Activated CD8-positive, alpha-beta memory T cell treated with anti-CD3 and anti-CD28 coated beads, Interleukin-2, amount 50 U/mL, for 4 hours (primary cell): ENCODE measurements around the gene DUS1L.

Experiments
- DNase-seq: peaks from one replicate; pipeline ENCODE4 v3.0.0-alpha.2; 2020

The DUS1L gene

GRCh38 chr17:82065638-82066303, at the start of gene DUS1L:
TSS of gene DUS1L (minus strand) at chr17:82065804. CDS start at chr17:82065059, 745 bp downstream.
- peak; percentile 72 for DNase-seq

GRCh38 chr17:82114872-82115271, 49.3 kb upstream of the DUS1L start:
- no peak for DNase-seq

- no peak for DNase-seq
These were observed 48.8 kb upstream of the DUS1L start for GRCh38 chr17:82114447-82114846.

GRCh38 chr17:82113941-82114340, 48.3 kb upstream of the DUS1L start:
- no peak for DNase-seq

GRCh38 chr17:82113422-82113821, 47.8 kb upstream of the DUS1L start:
- DNase-seq: no peak

GRCh38 chr17:82112914-82113311, 47.3 kb upstream of the DUS1L start:
- no peak for DNase-seq

- no peak for DNase-seq
These were observed 46.7 kb upstream of the DUS1L start for GRCh38 chr17:82112181-82112913.

GRCh38 chr17:82110298-82110697, 44.7 kb upstream of the DUS1L start:
- DNase-seq: no peak

GRCh38 chr17:82108961-82109475, 43.4 kb upstream of the DUS1L start:
- no peak for DNase-seq

- DNase-seq: no peak
These were observed 42.9 kb upstream of the DUS1L start for GRCh38 chr17:82108496-82108945.

GRCh38 chr17:82108038-82108437, 42.4 kb upstream of the DUS1L start:
- no peak for DNase-seq

GRCh38 chr17:82107341-82107860, 41.8 kb upstream of the DUS1L start:
- DNase-seq: no peak

GRCh38 chr17:82106688-82107305, 41.2 kb upstream of the DUS1L start:
- no peak for DNase-seq

GRCh38 chr17:82105882-82106687, 40.5 kb upstream of the DUS1L start:
- DNase-seq: peak; percentile 50

GRCh38 chr17:82105417-82105881, 39.8 kb upstream of the DUS1L start:
- DNase-seq: no peak

- DNase-seq: no peak
These were observed 39.3 kb upstream of the DUS1L start for GRCh38 chr17:82104797-82105416.

GRCh38 chr17:82103553-82104451, 38.2 kb upstream of the DUS1L start:
- DNase-seq: no peak

GRCh38 chr17:82101767-82102679, 36.4 kb upstream of the DUS1L start:
- DNase-seq: no peak

GRCh38 chr17:82101301-82101715, 35.7 kb upstream of the DUS1L start:
- DNase-seq: no peak
